Renal cortex interstitium (tissue), 11 donors: Measurements from ENCODE around the gene MARCOL. TPM values are rescaled to one million over a fixed set of nuclear protein-coding genes. Genes with fewer than 3 reads are reported as not detected.
"Not testable (repeated sequence)": the region's sequence is repeated elsewhere in the genome, so short reads cannot be mapped to it uniquely, and the experiment has no call there.

Source experiments
- DNase-seq, 11 donors: peaks; one replicate each; pipeline ENCODE4 v3.0.0-alpha.2; 2013; ENCODE audit warnings: low read depth in 9 of 11, low spot score in 4 of 11; ENCODE audit errors: extremely low read depth in 1 of 11
- polyA plus RNA-seq, 3 donors: library from polyadenylated mRNA; unstranded; fragments of 120-200 nt; gene quantifications; one replicate each; pipeline ENCODE4 v1.2.1, GENCODE V29; 2013; ENCODE audit not compliant: insufficient read length in 3 of 3

MARCOL gene
- polyA plus RNA-seq, 3 donors, result not detected

GRCh38 chr5:148255456-148255855 is 17.1 kb downstream of the MARCOL start:
- DNase-seq, result no peak

GRCh38 chr5:148259288-148259687 is 21.0 kb downstream of the MARCOL start:
- no peak for DNase-seq

- no peak for DNase-seq
Measured at GRCh38 chr5:148261221-148261620, 22.9 kb downstream of the MARCOL start.

- DNase-seq, result no peak
Measured at GRCh38 chr5:148267962-148268361, 29.6 kb downstream of the MARCOL start.

- DNase-seq, result peak in 1 of 11 donors; percentile 11
Measured at GRCh38 chr5:148268566-148268965, 30.2 kb downstream of the MARCOL start, which contains the start of gene SPINK13. Gene SPINK13, plus strand, starts transcription at chr5:148268794. Its CDS starts 1,279 bp downstream, at chr5:148270073.

- not testable (repeated sequence) for DNase-seq
Measured at GRCh38 chr5:148275129-148275528, 36.8 kb downstream of the MARCOL start.

GRCh38 chr5:148280893-148281292 is 42.6 kb downstream of the MARCOL start:
- DNase-seq, result not testable (repeated sequence)

- not testable (repeated sequence) for DNase-seq
Measured at GRCh38 chr5:148281336-148281735, 43.0 kb downstream of the MARCOL start.

- DNase-seq, result no peak
Measured at GRCh38 chr5:148290271-148291195, 52.2 kb downstream of the MARCOL start.

Other genes with a start within 250 kb of the MARCOL start
- gene SPINK5, start 174.5 kb upstream of the MARCOL start, polyA plus RNA-seq, result under 1 TPM; 0.11 to 0.50 (median 0.39) TPM
- gene SPINK14, start 70.0 kb upstream of the MARCOL start, polyA plus RNA-seq, result not detected
- not detected for gene SPINK6, start 35.5 kb upstream of the MARCOL start, polyA plus RNA-seq
- 1 to 10 TPM in 1 of 3 donors, under 1 TPM in 2; 0.30 to 1.2 (median 0.49) TPM for gene SPINK13, start 30.3 kb downstream of the MARCOL start, polyA plus RNA-seq
- gene SPINK7, start 73.9 kb downstream of the MARCOL start, polyA plus RNA-seq, result under 1 TPM in 2 of 3 donors, not detected in 1; 0.19 to 0.53 TPM
- under 1 TPM; 0.29 to 0.36 (median 0.33) TPM for gene SPINK9, start 97.0 kb downstream of the MARCOL start, polyA plus RNA-seq
- 10 to 100 TPM; 39.9 to 50.6 (median 48.6) TPM for gene FBXO38, start 145.4 kb downstream of the MARCOL start, polyA plus RNA-seq